HG03135 (cell line): ENCODE results near the gene CDR2L.
"Not testable (repeated sequence)": the region's sequence is repeated elsewhere in the genome, so short reads cannot be mapped to it uniquely, and the experiment has no call there.

Source experiments
- ATAC-seq: cut with Tn5 transposase; IDR thresholded peaks from one replicate; pipeline ENCODE4 v1.9.1; 2021; ENCODE audit warnings: mild to moderate bottlenecking, moderate library complexity; ENCODE audit not compliant: unreplicated experiment

The CDR2L gene

DNA sequence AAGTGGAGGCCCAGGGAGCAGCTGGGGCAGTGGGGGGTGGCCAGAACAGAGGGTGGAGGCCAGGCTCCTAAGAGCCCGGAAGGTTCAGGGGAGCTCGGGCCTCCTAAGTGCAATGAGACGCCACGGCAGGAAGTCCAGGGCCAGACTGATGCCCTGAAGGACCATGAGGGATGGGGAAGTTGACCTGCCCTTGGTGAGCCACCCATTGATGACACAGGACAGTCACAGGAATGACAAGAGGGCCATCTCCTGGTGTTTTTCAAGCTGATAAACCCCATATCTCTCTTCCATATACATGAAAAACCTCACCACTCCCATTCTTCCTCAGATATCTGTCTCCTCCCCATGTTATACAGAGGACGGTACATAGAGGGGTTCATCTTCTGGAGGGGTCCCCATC lies 19.2 kb downstream of the CDR2L start:
- no peak for ATAC-seq

- ATAC-seq: no peak
Measured at GRCh38 chr17:75008373-75008772, 20.9 kb downstream of the CDR2L start.

- ATAC-seq: no peak
Measured at GRCh38 chr17:75009139-75009724, 21.8 kb downstream of the CDR2L start.

GRCh38 chr17:75010683-75011400 lies 23.4 kb downstream of the CDR2L start:
- no peak for ATAC-seq

DNA sequence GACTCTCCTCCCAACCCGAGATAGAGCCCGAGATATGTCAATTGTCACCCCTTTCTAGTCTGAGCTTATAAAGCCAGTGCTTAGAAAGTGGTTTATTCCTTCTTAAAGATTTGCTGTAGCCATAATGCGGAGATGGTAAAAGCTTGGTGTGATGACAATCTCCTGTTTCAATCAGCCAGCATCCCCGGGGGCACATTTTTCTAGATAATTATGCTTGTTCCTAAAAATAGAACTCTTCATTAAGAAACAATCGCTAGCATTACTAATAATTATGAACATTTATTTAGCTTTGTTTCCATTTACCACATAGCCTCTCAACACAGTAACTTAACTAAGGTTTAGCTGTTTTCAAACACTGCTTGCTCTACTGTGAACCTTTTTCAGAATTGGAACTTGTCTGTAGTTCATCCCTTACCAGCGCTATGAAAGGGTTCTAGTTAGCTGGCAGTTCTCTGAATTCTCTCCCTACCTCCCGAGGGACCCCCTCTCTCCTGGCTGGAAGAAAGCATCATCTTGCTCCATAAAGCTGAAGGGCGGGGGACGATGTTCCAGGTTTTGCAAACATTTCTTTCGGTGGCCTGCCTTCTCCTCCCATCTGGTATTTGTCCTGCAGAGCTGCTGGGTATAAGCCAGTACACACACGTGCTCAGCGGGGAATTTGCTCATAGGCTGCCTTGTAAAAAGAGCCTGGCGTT lies 24.1 kb downstream of the CDR2L start:
- no peak for ATAC-seq

GRCh38 chr17:75012096-75012345 lies 24.6 kb downstream of the CDR2L start:
- no peak for ATAC-seq

- ATAC-seq: peak; percentile 87
Measured at GRCh38 chr17:75012346-75013091, 25.1 kb downstream of the CDR2L start, which contains the start of gene MRPL58. Gene MRPL58, plus strand, starts transcription at chr17:75012670. Its CDS starts 17 bp downstream, at chr17:75012687.

- ATAC-seq: no peak
Measured at GRCh38 chr17:75013092-75013559, 25.7 kb downstream of the CDR2L start.

DNA sequence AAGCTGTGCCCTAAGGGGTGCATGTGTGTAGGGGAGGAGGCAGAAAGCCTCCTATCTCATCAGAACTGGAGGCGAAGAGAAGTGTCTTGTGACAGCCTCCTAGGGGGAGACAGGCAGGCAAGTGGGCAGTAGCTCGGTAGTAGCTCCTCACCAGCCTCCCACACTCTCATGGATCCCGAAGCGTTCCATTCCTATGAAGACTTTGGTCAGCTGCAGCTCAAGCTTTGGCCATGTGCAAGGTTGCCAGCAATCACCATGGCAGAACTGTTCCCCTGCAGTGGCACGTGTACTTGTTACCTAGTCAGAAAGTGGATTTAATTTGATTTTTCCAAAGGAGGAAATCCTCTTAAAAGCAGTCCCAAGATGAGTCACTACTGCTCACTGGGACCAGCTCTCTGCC lies 31.7 kb downstream of the CDR2L start:
- ATAC-seq: no peak

DNA sequence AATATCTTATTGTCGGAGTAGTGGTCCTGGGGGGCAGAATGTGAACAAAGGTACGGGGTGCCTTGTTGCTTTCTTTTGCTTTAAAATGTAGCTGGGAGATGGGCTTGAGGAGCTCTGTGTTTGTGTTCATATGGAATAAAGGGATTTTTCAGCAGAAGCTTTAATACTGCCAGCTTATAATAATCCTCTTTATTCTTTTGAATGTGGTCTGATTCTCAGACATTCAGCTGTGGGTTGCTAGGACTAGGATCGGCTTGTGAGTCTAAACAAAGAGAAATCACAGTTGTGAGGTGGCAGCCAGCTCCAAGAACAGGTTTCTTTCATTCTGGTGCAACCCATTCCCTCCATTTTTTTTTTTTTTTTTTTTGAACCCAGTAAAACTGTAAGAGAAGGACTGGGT lies 32.3 kb downstream of the CDR2L start:
- no peak for ATAC-seq

- no peak for ATAC-seq
Measured at GRCh38 chr17:75020331-75021110, 33.1 kb downstream of the CDR2L start.

- ATAC-seq: no peak
Measured at GRCh38 chr17:75024686-75025397, 37.4 kb downstream of the CDR2L start.

GRCh38 chr17:75025398-75025734 lies 37.9 kb downstream of the CDR2L start:
- not testable (repeated sequence) for ATAC-seq

DNA sequence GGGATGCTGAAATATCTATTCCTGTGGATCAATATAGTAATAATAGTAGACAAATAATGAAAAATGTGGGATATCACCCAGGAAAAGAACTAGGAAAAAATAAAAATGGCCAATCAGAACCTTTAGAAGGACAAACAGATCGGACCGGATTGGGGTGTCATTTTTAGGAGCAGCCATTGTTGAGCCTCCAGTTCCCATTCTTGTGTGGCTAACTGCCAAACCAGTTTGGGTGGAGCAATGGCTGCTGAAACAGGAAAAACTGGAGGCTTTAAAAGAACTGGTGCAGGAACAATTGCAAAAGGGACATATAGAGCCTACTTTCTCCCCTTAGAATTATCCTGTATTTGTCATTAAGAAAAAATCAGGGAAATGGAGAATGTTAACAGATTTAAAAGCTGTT lies 39.2 kb downstream of the CDR2L start:
- ATAC-seq: not testable (repeated sequence)

DNA sequence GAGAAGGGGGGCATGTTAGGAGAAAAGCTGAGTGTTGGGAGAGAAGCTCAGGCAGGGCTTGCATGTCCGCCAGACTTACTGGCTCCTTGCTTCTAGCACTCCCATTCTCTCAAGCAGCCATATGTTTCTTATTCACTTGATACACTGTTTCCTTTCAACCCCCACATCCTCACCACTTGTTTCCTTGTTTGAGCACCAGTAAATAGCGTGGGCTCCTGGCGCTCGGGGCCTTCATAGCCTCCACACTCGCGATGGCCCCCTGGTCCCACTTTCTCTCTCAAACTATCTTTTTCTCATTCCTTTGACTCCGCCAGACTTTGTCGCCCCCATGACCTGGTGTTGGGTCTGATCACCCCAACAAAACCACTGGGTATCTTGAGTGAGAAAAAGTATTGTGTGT lies 42.7 kb downstream of the CDR2L start:
- ATAC-seq: no peak

DNA sequence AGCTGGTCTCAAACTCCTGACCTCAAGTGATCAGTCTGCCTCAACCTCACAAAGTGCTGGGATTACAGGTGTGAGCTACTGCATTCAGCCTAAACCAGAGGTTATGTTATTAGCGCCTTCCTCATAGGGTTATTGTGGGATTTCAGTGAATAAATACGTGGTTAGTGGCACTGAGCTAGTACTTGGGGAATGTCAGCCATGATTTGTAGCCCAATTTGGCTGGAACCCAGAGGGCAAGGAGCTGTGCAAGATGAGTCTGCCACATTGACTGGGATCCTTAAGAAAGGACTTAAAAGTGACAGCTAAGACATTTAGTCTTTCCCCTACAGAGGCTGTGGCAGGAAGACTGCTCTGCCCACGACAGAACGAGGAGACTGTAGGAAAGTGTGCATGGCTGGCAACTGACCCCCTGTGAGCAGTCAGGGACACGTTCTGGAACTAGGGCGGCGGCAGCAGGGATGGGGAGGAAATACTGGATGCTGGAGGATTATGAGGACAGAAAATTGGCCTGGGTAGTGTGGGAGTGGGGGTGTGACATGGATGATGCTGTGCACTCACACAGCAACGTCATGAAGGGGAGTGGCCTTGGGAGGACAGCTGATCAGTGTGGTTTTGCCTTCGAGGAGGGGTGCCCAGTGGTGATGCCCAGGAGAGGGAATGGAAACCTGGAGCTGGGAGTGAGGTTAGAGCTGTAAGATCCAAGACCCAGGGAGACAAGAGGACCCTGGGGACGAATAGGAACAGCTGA lies 44.7 kb downstream of the CDR2L start:
- ATAC-seq: no peak

DNA sequence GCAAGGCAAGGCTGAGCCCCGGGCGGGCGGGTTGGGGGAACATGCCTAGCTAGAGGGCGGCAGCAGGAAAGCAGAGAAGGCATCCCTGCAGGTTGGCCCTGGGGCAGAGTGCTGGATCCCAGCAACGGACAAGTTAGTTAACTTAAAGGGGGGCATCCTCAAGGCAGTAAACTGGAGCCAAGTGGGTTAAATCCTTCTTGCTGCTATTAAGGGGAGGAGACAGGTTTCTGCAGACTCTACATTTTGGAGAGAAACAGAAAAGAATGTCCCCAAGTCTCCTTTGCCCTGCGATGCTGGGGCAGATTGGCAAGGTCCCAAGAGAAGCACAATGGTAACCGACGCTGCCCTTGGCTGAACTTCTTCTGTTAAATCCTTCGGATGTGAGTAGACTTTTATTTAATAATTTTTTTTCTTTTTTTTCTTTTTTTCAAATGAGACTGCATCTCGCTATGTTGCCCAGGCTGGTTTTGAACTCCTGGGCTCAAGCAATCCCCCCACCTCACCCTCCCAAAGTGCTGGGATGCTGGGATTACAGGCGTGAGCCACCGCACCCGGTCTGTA lies 45.4 kb downstream of the CDR2L start:
- ATAC-seq: no peak

DNA sequence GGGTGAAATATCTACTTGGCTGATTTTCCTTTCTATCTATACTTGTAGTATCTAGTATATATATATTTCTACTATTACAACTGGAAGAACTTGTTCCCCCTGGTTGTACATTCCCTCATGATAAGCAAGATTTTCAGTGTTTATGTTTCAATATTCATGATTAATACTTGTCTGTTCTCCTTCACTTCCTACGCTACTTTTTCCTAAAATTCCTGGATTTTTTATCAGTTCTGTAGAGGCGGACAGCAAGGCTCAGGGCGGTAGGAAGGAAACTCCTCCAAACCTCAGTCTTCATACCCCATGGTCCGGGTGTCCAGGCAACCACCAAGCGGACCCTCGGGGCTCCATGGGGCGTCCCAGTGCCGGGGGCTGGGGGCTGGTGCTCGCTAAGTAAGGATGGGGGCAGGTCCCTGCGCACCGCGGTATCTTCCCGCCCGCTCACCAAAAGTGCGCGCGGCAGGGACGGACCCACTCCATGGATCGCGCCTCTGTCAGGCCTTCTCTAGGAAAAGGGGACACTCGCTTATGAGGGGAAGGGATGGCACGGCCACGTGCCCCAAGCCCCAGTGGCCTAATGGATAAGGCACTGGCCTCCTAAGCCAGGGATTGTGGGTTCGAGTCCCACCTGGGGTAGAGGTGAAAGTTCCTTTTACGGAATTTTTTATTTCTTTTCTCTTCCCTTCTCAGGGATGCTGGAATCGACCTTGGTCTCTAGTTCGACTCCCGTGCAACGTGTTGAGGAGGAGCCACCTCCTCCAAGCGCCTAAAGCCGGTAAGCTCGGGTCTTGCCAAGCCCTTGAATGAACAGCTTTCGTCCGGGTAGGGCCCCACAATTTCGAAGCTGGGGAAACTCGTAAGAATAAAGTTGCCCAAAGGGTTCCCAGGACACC lies 46.2 kb downstream of the CDR2L start:
- peak; percentile 40 for ATAC-seq
